GM12892 (cell line): ENCODE data around the gene HSPB2.

ENCODE experiments used
- DNase-seq: peaks from one replicate; pipeline ENCODE4 v3.0.0; 2011; ENCODE audit not compliant: insufficient read length
- FAIRE-seq: peaks from 2 replicates; lab custom pipeline; 2011; peaks lifted over from hg19 to GRCh38; lab: Jason Lieb, UNC
- POLR2A ChIP-seq: IDR thresholded peaks from 2 replicates; pipeline ENCODE4 v1.6.1; 2011; ENCODE audit warnings: low read depth, low read length, control low read depth
- POLR2AphosphoS5 ChIP-seq: IDR thresholded peaks from 2 replicates; pipeline ENCODE4 v1.6.1; 2011; ENCODE audit warnings: low read depth, low read length, control low read depth
- TAF1 ChIP-seq: IDR thresholded peaks from 2 replicates; pipeline ENCODE4 v1.6.1; 2011; ENCODE audit warnings: low read depth, mild to moderate bottlenecking, control low read depth, low read length, borderline replicate concordance

HSPB2 gene

GRCh38 chr11:111933872-111934271 is 21.3 kb downstream of the HSPB2 start:
- FAIRE-seq (no peak), DNase-seq (no peak)
- TF ChIP-seq POLR2A, result no peak
- TF ChIP-seq POLR2AphosphoS5, result no peak
- no peak for TF ChIP-seq TAF1

- DNase-seq, result no peak
- TF ChIP-seq POLR2A, result no peak
- no peak for TF ChIP-seq POLR2AphosphoS5
- no peak for TF ChIP-seq TAF1
- no peak for FAIRE-seq
Measured at GRCh38 chr11:111934306-111934705, 21.8 kb downstream of the HSPB2 start.

GRCh38 chr11:111935317-111936039 is 22.9 kb downstream of the HSPB2 start:
- FAIRE-seq, result no peak
- DNase-seq, result no peak
- no peak for TF ChIP-seq TAF1
- TF ChIP-seq POLR2A, result no peak
- TF ChIP-seq POLR2AphosphoS5, result no peak

- no peak for FAIRE-seq
- TF ChIP-seq POLR2AphosphoS5, result no peak
- no peak for TF ChIP-seq TAF1
- TF ChIP-seq POLR2A, result no peak
- no peak for DNase-seq
Measured at GRCh38 chr11:111936040-111936540, 23.6 kb downstream of the HSPB2 start.

GRCh38 chr11:111937461-111937769 is 24.9 kb downstream of the HSPB2 start:
- DNase-seq (no peak), FAIRE-seq (no peak)
- TF ChIP-seq POLR2AphosphoS5, result no peak
- TF ChIP-seq TAF1, result no peak
- TF ChIP-seq POLR2A, result no peak

- DNase-seq, result no peak
- TF ChIP-seq POLR2AphosphoS5 (no peak), TAF1 (no peak), POLR2A (no peak)
- FAIRE-seq, result no peak
Measured at GRCh38 chr11:111937844-111938243, 25.3 kb downstream of the HSPB2 start.

- DNase-seq (peak; percentile 46), FAIRE-seq (peak; percentile 93)
- TF ChIP-seq TAF1 (no peak), POLR2AphosphoS5 (no peak), POLR2A (no peak)
Measured at GRCh38 chr11:111938687-111939160, 26.2 kb downstream of the HSPB2 start.

- DNase-seq (no peak), FAIRE-seq (peak; percentile 24)
- TF ChIP-seq TAF1, result no peak
- no peak for TF ChIP-seq POLR2A
- TF ChIP-seq POLR2AphosphoS5, result no peak
Measured at GRCh38 chr11:111939836-111940604, 27.5 kb downstream of the HSPB2 start.

- FAIRE-seq, result no peak
- no peak for DNase-seq
- TF ChIP-seq TAF1 (no peak), POLR2A (no peak), POLR2AphosphoS5 (no peak)
Measured at GRCh38 chr11:111941963-111942362, 29.4 kb downstream of the HSPB2 start.

GRCh38 chr11:111942829-111943228 is 30.3 kb downstream of the HSPB2 start:
- no peak for TF ChIP-seq POLR2A
- TF ChIP-seq TAF1, result no peak
- no peak for TF ChIP-seq POLR2AphosphoS5
- no peak for DNase-seq
- no peak for FAIRE-seq

GRCh38 chr11:111944139-111944538 is 31.6 kb downstream of the HSPB2 start:
- FAIRE-seq (no peak), DNase-seq (no peak)
- TF ChIP-seq POLR2A (no peak), POLR2AphosphoS5 (no peak), TAF1 (no peak)

- TF ChIP-seq POLR2AphosphoS5 (no peak), TAF1 (no peak), POLR2A (no peak)
- no peak for DNase-seq
- FAIRE-seq, result no peak
Measured at GRCh38 chr11:111944651-111945051, 32.1 kb downstream of the HSPB2 start.
